GM21360 (cell line): ENCODE data around the gene TOMM20.

Experiments used
- ATAC-seq: cut with Tn5 transposase; IDR thresholded peaks from one replicate; pipeline ENCODE4 v1.9.1; 2021; ENCODE audit warnings: mild to moderate bottlenecking, moderate library complexity; ENCODE audit not compliant: unreplicated experiment

The TOMM20 gene

GRCh38 chr1:235069577-235070563 lies 58.8 kb downstream of the TOMM20 start:
- ATAC-seq, result no peak

GRCh38 chr1:235069176-235069575 lies 59.5 kb downstream of the TOMM20 start:
- ATAC-seq, result no peak

- no peak for ATAC-seq
Observed at GRCh38 chr1:235068158-235069121, 60.2 kb downstream of the TOMM20 start.

GRCh38 chr1:235067396-235068157 lies 61.1 kb downstream of the TOMM20 start:
- no peak for ATAC-seq

- no peak for ATAC-seq
Observed at GRCh38 chr1:235063068-235063765, 65.4 kb downstream of the TOMM20 start.

GRCh38 chr1:235060607-235061470 lies 67.8 kb downstream of the TOMM20 start:
- no peak for ATAC-seq
